ENCODE measurements around the gene CAT.
A peak's percentile ranks its signal among the peaks of the same experiment; 100 is the strongest.

The CAT gene

DNA sequence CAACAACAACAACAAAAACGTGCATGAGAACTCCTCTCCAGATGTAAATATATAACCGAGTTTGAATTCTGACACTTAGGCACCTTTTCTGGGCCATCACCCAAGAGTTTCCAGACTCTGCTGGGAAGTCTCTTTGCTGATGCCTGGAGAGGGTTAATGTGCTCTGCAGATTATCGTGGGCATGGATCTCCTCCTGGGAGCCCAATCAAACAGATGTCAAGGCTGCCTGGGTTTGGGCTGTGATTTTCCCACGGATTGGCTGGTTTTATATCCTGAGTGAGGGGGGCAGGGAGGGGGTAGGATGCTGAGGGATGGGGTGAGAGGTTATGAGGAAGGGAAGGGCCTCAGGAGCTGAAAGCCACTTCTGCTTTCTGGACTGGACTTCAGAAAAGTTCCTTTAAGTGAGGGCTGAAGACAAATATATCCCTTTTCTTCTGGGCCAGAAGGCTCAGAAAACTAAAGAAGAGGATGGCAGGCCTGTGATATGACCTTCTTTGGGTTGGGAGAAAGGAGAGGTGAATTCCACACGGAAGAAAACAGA is 70.7 kb downstream of the CAT start:
- TF ChIP-seq, protein P1, sequence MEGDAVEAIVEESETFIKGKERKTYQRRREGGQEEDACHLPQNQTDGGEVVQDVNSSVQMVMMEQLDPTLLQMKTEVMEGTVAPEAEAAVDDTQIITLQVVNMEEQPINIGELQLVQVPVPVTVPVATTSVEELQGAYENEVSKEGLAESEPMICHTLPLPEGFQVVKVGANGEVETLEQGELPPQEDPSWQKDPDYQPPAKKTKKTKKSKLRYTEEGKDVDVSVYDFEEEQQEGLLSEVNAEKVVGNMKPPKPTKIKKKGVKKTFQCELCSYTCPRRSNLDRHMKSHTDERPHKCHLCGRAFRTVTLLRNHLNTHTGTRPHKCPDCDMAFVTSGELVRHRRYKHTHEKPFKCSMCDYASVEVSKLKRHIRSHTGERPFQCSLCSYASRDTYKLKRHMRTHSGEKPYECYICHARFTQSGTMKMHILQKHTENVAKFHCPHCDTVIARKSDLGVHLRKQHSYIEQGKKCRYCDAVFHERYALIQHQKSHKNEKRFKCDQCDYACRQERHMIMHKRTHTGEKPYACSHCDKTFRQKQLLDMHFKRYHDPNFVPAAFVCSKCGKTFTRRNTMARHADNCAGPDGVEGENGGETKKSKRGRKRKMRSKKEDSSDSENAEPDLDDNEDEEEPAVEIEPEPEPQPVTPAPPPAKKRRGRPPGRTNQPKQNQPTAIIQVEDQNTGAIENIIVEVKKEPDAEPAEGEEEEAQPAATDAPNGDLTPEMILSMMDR (IDR thresholded peaks at IDR 0.05; ENCODE audit: low read depth, low read length): no peak
- no peaks in the 10 kb centered on the region for H3K36me3 ChIP-seq
- no peaks in the 10 kb centered on the region for H3K4me1 ChIP-seq
- no peaks in the 10 kb centered on the region for H3K27me3 ChIP-seq
- H3K9me3 ChIP-seq: no peaks in the 10 kb centered on the region
- H3K4me3 ChIP-seq (ENCODE audit: low read depth, low read length): no peak overlapping the region
- no peak for DNase-seq

DNA sequence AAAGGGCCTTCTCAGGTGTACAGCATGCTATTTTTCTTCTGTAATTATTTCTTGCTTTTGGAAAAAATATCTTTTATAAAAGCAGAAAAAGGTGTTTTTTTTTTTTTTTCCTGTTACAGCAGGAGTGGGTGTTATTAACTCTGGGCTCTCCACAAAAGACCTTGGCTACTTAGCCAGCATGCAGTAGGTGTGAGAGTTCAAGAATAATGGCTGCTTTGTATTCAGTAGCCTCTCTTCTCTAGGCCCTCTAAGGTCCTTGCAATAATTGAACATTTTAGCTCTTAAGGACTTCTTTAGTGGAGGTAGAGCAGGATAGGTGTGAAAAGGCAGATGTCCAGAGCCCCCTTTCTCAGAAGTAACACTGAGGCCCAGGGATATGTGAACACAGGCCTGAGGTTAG is 71.5 kb downstream of the CAT start:
- H3K4me1 ChIP-seq: no peaks in the 10 kb centered on the region
- DNase-seq: no peak
- TF ChIP-seq, protein P1 (IDR thresholded peaks at IDR 0.05; ENCODE audit: low read depth, low read length): no peak
- no peaks in the 10 kb centered on the region for H3K36me3 ChIP-seq
- H3K4me3 ChIP-seq (ENCODE audit: low read depth, low read length): no peak overlapping the region
- H3K27me3 ChIP-seq: no peaks in the 10 kb centered on the region
- no peaks in the 10 kb centered on the region for H3K9me3 ChIP-seq

GRCh38 chr11:34510673-34511072 is 71.9 kb downstream of the CAT start:
- no peaks in the 10 kb centered on the region for H3K9me3 ChIP-seq
- H3K36me3 ChIP-seq: no peaks in the 10 kb centered on the region
- H3K27me3 ChIP-seq: no peaks in the 10 kb centered on the region
- H3K4me3 ChIP-seq (ENCODE audit: low read depth, low read length): no peak overlapping the region
- TF ChIP-seq, protein P1 (IDR thresholded peaks at IDR 0.05; ENCODE audit: low read depth, low read length): no peak
- H3K4me1 ChIP-seq: no peaks in the 10 kb centered on the region
- DNase-seq: no peak

GRCh38 chr11:34512840-34513681 is 74.3 kb downstream of the CAT start:
- Histone ChIP-seq H3K36me3 (no peaks in the 10 kb centered on the region), H3K4me3 (ENCODE audit: low read depth, low read length) (no peak overlapping the region), H3K4me1 (no peaks in the 10 kb centered on the region), H3K27me3 (no peaks in the 10 kb centered on the region), H3K9me3 (no peaks in the 10 kb centered on the region)
- TF ChIP-seq, protein P1 (IDR thresholded peaks at IDR 0.05; ENCODE audit: low read depth, low read length): peak; percentile 70
- DNase-seq: peak; percentile 36

DNA sequence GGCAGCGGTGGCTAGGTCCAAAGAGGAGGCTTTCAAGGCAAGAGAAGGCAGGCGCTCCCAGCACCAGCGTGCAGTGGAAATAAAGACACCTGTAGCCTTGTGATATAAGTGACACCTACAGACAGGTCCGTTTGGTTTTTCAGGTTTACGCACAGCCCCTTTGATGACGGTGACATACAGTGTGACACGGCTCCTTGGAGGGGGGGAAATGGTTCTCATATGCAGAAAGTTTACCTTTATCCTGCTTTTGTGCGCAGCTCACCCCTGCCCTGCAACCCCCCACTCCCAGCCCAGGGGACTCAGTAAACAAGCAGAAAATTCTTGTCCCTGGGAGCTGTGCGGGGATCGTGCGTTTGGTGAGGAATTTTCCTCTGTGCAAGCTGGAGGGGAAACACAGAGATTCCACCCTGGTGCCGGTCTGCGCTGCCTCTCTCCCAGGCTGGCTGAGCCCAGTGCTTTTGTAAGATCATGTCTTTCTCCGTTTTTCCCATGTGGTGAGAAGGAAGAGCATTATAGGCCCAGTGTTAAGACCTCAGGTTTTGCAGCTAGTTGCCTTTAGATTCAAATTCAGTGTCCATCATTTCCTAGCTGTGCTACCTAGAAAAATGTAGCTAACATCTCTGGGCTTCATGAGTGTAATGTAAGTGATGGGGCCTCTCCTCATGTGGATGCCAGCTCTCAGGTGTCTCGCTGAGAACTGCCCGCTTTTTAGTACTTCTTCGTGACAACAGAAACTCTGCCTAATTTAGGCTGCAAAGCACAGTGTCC is 75.1 kb downstream of the CAT start, which contains the start of gene ELF5:
Gene ELF5, minus strand, starts transcription at position 113 of the 768 bp plus-strand sequence. CDS start 8,045 bp downstream, outside the sequence.
- H3K27me3 ChIP-seq: no peaks in the 10 kb centered on the region
- TF ChIP-seq, protein P1 (IDR thresholded peaks at IDR 0.05; ENCODE audit: low read depth, low read length): no peak
- no peaks in the 10 kb centered on the region for H3K4me1 ChIP-seq
- no peak within 1 kb of the TSS for H3K4me3 ChIP-seq (ENCODE audit: low read depth, low read length)
- DNase-seq: no peak
- H3K36me3 ChIP-seq: no peaks in the 10 kb centered on the region
- no peaks in the 10 kb centered on the region for H3K9me3 ChIP-seq

Measured in BE2C (cell line).